NCI-H2196 (cell line): Measurements from ENCODE around the gene HS3ST2.
"Not testable (repeated sequence)": the region's sequence is repeated elsewhere in the genome, so short reads cannot be mapped to it uniquely, and the experiment has no call there.

Source experiments
- DNase-seq: peaks from one replicate; lab custom pipeline; 2025; ENCODE audit not compliant: unreplicated experiment; lab: John Stamatoyannopoulos, UW

Gene HS3ST2

DNA sequence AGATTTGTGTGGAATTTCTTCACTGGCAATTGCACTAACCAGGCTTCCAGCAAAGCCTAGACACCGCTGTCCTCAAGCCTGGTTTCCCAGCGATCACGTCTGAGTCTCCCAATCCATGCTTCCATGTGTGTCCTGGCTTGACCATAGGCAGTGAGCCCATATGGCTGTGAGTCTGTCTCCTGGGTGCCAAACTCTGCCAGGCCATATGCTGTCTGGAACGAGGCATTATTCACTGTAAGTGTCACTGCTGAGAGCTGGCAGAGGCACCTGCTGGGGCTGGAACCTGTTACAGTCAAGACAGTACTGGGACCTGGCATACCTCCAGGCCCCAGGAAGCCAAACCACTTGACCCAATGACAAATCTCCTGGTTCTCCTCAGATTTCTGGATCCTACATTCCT lies 60.4 kb downstream of the HS3ST2 start:
- peak; percentile 14 for DNase-seq

DNA sequence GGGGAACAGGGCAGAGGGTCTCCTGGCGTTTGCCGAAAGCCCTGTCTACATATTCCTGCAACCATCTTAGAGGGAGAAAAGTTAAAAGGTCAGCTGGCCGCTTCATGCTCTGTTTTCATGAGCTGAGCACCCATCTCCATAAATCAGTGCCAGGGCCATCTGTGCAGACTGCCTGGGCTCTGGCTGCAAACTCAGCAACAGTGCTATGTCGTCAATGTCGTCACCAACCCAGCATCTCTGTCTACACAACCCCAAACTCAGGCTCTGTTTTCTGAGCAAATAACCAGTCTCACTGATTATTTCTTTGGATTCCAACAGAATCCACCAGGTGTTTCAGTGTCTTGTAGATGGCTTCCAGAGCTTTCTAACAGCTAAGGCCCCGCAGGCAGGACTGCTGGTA lies 65.0 kb downstream of the HS3ST2 start:
- no peak for DNase-seq

DNA sequence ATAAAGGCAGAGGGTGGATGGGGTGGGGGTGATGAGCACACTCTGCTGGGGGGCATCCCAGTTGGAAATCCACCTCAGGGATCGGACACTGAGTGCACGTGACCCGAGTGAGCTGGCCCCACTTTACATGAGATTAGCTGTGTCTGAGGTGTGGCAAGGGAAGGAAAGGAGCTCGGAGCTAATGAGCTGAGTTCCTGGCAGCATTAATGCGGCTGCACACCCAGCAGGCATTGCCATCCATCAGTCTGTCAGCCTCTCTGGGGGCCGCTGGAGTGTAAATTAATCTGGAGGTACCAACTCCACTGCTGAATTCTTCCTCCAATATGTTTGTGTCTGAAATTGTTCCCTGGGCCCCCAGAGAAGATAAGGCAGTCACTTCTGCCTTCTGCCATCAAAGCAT lies 65.5 kb downstream of the HS3ST2 start:
- DNase-seq = no peak

DNA sequence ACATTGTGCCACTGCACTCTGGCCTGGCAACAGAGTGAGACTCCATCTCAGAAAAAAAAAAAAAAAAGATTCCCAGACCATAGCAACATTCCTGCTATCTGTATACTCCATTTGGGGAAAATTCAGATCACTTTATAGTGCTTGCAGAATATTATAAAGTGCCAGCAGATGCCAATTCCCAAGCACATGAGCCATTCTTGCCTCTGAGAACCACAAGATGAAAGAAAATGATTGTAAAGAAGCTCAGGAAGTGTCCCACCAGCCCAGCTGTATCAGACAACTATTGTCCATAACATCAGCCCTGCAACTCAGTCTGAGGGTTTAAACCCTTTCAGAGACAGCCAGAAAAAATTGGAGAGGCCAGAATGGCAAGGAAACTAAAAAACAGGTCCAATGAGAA lies 69.0 kb downstream of the HS3ST2 start:
- no peak for DNase-seq

DNA sequence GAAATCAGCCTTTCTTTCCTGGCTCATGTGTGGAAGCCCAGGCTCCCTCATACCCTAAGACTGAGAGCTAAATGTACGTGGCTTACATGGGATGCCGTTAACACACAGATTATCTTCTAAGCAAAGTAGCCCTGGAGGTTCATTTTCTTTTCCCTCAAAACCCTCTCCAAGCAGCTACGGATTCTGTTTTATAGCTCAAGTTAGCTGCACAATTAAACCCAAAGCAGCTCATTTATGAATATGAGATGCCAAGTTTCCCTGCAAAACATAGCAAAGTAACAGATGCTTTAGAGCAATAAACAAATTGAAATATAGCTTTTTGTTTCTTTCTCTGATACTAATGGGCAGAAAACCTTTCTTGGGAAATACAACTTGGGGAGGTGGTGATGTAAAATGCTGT lies 72.0 kb downstream of the HS3ST2 start:
- DNase-seq = no peak

DNA sequence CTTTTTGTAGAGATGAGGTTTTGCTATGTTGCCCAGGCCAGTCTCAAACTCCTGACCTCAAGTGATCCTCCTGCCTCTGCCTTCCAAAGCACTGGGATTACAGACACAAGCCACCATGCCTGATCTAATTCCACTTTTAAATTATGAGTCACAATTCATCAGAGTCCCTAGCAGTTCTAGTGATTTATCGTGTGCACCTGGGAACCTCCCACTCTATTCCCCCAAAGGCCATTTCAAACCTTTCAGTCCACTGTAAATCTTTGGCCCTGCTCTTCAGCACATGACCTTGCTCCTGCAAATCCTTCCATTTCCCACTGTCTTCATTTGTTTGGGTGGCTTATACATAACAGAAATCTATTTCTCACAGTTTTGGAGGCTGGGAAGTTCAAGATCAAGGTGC lies 73.0 kb downstream of the HS3ST2 start:
- DNase-seq = no peak

DNA sequence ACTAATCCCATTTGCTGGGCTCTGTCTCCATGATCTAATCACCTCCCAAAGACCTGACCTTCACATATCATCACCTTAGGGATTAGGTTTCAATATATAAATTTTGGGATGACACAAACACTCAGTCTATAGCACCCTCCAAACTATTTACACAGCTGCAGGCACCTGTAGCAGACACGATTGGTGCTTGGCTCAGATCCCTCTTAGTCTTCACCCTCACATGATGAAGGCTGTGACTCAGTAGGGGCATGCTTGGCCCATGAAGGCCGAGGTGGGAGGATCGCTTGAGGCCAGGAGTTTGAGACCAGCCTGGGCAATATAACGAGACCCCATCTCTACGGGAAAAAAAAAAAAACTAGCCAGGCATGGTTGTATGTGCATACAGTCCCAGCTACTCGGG lies 73.5 kb downstream of the HS3ST2 start:
- DNase-seq = peak; percentile 37

DNA sequence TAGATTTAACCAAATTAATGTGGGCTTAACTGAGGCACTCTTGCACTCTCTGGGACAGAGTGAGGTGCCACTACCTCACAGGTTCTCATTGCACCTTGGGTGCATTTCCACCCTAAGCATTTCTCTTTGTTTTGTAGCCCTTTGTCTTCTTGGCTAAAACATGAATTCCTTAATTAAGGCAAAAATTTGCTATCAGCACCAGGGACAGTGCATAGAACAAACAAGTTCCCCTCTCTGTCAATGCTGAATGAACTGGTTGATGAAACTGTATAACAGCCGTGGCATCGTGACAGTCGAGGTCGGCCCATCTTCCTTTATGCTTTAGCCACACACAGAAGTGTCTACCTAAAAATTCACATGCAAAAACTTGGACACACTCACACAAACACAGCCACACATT lies 74.8 kb downstream of the HS3ST2 start:
- no peak for DNase-seq

DNA sequence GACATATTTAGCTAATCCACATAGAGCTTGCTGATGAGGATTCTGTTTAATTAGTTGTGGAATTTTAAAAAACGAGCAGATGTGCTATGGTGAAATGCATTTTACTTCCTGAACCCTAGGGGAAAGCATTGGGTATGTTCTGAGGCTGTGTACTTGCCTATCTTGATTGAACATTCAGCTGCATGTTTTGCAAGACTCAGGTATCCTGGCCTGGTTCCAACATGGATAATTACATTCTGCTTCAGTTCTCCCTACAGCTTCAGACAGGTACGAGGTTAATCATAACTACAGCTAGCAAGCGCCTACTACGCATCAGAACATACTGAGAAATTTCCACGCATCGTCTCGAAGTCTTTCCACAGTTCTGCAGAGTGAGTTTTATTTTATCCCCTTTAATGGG lies 77.0 kb downstream of the HS3ST2 start:
- DNase-seq = peak; percentile 24

DNA sequence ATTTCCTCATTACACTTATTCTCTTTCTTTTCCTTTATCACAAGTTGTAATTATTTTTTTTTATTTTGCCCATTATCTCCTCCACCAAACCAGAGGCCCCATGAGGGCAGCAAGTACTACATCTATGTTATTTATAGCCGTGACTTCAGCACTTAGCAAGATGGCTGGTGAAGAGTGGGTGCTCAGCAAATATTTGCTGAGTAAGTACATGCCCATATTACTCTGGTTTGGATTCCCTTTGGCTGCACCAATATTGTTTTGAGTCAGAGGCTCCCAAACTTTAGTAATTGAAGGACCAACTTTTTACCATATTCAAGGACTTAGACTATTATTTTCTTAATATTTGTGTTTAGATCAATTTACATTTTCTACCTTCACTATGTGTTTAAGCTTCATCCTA lies 83.2 kb downstream of the HS3ST2 start:
- DNase-seq = no peak

DNA sequence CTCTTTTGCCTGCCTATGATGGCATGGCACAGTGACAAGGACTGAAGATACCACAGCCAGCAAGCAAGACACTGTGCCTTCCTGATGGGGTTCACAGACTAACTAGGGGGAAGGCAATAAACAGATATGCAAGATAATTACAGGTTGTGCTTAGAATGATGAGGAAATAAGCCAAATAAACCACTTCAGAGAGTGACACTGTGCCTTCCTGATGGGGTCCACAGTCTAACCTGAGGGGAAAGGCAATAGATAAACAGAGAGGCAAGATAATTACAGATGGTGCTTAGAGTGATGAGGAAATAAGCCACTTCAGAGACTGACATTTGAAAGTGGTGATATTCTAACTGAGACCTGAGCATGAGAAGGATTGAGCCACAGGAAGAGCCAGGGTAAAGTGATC lies 84.2 kb downstream of the HS3ST2 start:
- DNase-seq = no peak

DNA sequence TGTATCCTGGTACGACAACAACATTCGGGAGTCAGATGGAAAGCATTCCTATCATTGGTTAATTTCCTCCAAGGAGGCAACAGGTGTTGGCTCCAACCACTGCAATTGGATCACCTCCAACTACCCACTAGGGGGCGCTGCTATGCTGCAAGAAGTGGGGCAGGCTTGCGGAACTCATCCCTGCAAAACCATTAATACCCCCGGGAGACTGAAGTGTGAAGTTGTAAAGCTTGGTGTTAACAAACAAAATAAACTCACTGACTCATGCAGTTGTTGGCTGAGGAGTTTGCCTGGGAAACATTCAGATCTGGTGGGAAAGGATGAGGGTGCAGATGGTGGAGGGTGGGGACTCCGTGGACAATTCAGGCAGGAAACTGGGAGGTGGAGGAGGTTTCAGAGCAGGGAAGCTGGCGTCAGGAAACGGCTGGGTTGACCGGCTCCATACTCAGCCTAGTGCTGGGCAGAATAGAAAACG lies 84.9 kb downstream of the HS3ST2 start:
- peak; percentile 88 for DNase-seq

DNA sequence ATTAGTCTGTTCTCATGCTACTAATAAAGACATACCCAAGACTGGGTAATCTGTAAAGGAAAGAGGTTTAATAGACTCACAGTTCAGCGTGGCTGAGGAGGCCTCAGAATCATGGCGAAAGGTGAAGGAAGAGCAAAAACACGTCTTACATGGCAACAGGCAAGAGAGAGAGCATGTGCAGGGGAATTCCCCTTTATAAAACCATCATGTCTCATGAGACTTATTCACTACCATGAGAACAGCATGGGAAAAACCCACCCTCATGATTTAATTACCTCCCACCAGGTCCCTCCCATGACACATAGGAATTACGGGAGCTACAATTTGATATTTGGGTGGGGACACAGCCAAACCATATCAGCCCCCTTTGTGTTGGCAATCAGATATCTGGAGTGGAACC lies 85.6 kb downstream of the HS3ST2 start:
- DNase-seq = not testable (repeated sequence)

DNA sequence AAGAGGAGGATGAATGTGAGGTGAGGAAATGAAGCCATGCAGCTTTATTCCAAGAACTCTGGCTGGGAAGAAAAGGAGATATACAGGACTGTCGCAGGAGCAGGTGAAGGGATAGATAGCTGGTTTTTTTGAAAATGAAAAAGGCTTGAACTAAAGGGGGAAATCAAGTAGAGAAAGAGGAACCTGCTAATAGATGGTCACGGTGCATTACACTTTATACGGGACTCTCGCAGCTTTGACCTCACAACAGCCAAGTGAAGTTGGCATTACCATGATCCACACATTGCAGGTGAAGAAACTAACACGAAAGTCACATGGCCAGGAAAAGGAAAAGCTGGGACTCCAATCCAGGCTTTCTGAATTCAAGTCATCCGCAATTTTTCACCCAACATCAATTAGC lies 86.9 kb downstream of the HS3ST2 start:
- no peak for DNase-seq

DNA sequence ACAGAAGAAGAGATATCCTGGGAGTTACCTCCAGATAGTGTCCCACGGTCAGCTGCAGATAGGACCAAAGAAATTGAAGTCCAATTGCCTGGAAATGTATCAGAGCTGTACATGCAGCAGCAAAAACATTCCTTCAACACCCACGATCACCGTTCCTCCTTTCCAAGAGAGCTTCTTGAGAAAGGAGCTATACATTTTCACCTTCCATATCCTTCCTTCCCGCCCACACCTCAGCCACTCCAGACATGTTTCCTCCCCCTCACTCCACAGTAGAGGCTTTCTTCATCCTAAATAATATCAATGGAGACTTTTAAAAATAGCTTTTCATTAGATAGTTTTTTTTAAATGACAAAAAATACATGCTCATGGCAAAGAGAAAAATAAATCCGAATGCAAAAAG lies 87.6 kb downstream of the HS3ST2 start:
- DNase-seq = no peak

DNA sequence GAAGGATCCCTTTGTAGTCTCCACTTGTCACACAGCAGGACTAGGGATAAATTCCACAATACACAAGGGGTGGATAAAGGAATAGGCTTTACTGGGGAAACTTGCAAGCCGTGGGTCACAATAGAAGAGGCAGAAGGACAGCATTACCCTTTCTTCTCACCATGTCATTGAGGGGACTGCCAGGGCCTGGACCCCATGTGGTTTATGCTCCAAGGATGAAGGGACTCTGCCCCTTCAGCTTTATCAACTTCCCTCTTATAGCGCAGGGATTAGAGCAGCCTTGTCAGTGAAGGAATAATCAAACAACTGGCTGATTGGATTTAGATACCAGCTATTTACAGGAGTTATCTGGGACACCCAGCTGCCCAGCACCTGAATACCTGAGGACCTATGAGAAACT lies 89.8 kb downstream of the HS3ST2 start:
- DNase-seq = no peak

DNA sequence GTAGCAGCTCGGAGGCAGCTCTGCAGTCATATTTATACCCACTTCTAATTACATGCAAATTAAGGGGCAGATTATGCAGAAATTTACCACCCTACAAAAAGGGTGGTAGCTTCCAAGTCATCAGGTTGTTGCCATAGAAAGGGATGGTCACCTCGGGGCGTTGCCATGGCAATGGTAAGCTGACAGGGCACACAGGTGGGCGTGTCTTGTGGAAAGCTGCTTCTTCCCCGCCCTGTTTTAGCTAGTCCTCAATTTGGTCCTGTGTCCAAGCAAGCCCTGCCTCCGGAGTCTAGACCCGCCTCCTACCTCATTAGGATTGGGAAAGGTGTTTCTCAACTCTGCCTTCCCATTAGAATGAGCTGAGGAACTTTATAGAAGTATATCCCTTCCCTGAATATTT lies 98.7 kb downstream of the HS3ST2 start:
- DNase-seq = no peak

DNA sequence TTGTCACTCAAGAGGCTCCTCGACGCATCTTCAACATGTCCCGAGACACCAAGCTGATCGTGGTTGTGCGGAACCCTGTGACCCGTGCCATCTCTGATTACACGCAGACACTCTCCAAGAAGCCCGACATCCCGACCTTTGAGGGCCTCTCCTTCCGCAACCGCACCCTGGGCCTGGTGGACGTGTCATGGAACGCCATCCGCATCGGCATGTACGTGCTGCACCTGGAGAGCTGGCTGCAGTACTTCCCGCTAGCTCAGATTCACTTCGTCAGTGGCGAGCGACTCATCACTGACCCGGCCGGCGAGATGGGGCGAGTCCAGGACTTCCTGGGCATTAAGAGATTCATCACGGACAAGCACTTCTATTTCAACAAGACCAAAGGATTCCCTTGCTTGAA lies 101.0 kb downstream of the HS3ST2 start:
- DNase-seq = no peak

DNA sequence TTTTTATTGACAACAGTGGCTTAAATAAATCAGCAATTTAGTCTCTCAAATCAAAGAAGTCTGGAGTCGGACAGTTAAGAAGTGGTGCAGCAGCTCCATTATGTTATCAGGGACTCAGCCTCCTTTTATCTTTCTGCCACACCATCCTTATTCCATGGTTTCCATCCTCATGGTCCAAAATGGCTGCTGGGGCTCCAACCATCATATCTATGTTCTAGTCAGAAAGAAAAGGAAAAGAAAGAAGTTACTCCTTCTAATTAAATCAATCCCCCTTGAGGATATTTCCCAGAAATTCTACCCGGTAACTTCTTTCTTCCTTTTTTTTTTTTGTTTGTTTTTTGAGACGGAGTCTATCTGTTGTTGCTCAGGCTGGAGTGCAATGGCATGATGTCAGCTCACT lies 109.5 kb downstream of the HS3ST2 start:
- no peak for DNase-seq

DNA sequence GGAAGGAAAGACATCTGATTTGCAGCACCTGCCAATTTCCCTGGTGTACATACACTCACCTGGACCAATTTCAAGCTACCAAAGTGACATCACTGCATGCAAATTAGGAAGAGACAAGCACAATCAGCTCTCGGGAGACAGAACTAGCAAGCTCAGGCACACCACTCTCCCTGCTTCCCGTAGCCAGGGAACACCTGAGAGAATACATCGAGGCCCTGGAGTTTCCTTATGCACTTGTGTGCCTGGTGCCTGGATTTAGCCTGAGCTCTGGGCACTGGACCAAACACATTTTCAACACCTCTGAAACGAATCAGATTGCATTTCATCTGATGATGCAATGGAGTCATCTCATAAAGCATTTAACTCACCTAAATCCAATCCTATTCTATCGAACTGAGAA lies 110.5 kb downstream of the HS3ST2 start:
- peak; percentile 80 for DNase-seq

DNA sequence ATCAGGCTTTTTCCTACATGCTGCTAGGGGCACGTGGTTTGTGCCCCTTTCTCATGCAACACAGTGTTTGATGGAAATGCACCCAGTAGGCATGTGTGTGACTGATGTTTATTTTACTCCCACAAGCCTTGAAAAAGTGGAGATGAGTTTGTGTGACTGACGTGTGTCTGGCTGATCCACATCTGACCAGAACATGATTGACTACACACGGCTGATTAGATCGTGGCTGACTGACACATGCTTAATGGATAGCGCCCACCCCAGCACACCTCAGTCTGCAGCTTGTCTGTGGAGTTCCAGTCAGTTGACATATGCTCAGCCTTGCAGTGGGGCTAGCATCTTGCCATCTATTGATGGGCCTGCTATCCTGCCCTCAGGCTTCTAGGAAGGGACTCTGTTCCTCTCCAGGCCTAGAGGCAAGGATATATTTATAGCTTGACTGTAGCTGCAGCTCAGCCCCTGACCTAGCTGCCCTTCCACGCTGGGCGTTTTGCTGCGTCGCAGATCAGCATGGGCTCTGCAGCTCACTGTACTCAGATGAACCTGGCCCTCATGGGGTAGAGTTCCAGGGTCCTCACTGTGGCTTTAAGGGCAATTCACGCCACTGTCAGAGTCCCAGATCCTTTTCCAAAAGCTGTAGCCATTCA lies 112.3 kb downstream of the HS3ST2 start:
- DNase-seq = no peak

DNA sequence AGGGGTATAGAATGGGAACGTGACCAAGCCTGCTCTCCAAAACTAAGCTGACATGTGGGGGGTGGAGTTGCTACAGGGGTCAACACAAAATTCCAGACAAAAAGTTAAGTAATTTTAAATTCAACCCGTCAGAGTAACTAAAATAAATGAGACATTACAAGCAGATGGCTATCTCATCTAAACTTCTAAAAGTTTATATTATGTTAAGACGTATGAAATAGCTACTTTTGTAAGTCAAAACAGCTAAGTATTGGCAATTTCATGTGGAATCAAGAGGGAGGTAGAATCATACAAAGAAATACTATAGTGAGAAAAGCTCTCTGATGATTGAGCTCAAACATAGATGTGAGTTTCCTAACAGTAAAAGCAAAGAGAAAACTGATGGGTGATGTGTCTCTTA lies 113.3 kb downstream of the HS3ST2 start:
- DNase-seq = no peak

DNA sequence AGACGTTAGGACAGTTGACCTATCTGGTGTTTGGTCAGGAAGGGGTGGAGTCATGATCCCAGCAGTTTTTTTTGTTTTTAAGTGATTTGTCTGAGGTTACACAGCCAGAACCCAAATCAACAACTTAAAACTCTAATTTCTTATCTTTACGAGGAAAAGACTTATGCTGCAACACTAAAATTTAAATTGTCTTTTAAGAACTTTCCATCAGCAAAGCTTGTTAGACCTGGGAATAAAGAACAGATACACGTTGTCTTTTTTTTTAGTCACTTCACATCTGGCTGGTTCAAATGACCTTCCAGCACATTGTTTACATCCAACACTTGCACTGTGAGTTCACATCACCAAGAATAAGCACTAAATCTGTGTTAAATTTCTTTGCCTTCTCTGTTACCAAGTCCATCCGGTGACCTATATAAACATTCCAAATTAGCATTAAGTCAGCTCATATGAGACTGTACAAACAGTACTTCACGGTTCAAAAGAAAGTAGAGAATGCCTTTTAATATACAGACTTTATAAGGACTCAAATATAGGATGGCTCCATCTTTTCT lies 115.0 kb downstream of the HS3ST2 start:
- DNase-seq = no peak
